T-helper 1 cell (primary cell): Measurements from ENCODE around the gene RASSF8.

Experiments
- DNase-seq, 5 donors: peaks; one replicate each; pipeline ENCODE4 v3.0.0-alpha.2; 2012 to 2020

The RASSF8 gene

DNA sequence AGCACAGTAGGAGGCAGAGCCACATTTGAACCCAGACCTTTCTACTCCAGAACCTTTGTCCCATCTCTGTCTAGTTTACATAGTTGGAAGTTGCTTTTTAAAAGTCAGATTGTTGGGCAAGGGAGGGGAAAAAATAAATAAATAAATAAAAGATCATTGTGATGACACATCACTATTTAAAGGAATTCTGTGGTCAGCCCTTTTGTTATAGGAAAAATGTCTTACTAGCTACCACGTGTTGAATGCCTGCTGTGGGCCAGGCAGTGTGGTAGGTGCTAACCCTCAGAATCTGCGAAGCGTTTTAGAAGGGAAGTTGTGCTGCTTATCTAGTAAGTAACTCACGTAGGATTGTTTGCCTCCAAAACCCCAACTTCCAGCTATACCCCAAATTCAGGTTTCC, 104.1 kb downstream of the RASSF8 start:
- no peak for DNase-seq

DNA sequence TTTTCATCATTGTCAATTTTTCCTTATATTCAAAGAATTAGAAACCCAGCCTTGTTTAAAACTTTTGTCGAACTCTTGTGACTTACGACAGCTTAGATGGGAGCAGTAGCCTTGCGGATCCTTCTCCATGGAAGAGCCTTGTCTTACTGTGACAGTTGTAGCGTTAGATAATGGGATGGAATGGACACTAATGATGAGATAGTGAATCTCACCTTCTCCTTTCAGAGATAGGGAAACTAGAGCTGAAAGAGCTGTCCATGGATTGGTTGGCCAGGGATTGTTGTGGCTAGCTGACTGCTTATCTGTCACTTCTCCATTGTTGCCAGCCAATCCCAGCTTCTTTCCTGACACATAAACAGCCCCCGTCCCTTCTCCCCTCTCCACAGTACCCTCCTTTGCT, 107.0 kb downstream of the RASSF8 start:
- no peak for DNase-seq

DNA sequence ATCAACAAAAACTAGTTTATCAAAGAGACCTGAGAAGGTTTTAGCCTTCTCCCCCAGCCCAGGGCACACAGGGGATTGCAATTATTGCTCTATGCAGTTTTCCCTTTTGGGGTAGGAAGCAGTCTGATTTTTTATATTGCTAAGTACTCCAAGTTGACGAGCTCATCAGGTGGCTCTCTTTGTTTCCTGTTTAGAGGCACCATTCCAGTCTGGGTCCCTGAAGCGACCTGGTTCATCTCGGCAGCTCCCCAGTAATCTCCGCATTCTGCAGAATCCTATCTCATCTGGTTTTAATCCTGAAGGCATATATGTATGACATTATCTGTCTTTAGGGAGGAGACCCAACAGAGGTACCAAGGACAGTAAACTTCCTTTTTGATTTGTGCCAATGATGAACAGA, 110.0 kb downstream of the RASSF8 start:
- DNase-seq = no peak

DNA sequence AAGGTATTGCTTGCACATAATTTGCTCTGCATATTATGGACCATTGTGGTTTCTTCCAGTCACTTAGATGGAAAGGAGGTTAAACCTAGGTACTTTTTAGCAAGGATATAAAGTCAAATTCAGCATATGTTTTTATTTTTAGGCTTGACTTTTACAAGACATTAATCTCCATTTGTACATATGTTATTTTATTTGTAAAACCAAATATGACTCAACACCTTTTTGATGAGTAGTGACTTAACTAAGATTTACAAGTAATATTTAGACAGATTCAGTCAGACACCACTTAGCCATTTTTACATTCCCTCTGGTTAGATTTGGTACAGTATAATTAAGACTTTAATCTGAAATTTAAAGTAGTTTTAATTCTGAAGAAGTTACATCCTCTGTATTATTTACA, 111.3 kb downstream of the RASSF8 start:
- no peak for DNase-seq

DNA sequence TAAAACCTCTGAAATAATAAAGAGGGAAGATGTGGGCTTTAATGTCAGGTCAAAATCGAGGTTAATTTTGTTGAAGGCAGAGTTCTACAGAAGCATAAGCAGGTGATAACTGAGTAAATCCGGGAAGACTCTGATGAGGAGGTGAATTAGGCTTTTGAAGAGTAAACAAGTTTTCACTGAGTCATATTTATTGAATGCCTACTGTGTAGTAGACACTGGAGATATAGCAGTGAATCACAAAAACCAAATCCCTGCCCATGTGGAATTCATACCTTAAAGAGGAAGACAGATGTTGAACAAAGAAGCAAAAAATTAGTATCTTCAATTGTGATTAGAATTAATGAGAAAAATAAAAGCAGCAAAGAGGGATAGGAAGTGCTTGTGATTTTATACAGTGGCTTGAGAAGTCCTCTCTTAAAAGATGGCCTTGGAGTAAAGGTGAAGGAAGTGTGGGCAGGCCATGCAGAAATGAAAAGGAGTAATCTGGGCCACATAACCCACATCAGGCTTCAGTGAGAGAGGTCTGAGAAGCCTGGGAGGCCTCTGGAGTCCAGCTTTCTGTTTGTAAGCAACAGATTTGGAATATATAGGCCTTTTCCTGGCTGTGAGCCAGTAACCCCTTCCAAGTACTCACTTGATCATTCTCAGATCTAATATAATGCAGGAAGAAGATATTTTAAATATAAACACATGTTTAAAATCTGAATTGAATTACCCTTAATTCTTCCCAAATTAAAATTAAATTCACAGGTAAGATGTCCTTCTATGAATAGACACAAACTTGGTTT, 119.6 kb downstream of the RASSF8 start:
- DNase-seq = no peak

DNA sequence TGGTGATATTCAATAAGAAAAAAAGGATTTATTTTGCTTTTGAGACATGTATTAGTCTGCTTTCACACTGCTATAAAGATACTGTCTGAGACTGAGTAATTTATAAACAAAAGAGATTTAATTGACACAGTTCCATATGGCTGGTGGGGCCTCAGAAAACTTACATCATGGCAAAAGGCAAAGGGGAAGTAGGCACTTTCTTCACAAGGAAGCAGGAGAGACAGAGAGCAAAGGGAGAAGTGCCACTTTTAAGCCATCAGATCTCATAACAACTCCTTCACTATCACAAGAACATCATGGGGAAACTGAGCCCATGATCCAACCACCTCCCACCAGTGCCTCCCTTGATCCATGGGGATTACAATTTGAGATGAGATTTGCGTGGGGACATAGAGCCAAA, 122.4 kb downstream of the RASSF8 start:
- no peak for DNase-seq

DNA sequence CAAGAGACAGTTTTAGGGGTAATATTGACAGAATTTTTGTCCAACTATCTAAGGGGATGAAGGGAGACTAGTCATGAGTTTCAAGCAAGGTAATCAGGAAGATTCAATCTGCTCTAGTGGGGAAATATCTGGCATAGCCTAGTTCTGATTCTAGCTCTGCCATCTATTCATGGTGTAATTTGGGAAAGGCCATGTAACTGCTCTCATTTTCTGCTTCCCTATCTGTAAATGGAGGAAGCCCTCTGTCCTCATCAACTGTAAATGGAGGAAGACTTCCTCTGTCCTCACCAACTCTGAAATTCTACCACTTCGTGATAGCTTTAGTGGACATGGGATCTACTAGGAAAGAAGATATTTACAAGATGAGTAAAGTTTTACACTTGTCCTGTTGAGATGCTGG, 128.5 kb downstream of the RASSF8 start:
- no peak for DNase-seq

DNA sequence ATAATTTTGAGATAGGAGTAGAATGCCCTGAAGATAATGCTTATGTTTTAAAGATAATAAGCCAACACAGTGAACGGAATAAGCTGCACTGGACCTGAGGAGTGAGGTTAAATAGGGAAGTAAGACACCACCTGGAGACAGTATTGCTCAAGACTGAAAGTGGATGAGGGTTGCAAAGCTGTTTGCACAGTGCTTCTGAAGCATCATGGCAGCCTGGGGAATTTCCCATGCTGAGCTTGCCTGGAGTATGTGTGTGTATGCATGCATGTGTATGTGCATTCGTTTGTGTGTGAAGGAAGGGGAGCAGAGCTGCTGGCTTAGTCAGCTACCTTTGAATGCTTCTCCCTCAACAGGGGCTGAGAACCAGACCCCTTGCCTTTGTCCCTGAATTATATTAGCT, 130.5 kb downstream of the RASSF8 start:
- no peak for DNase-seq

DNA sequence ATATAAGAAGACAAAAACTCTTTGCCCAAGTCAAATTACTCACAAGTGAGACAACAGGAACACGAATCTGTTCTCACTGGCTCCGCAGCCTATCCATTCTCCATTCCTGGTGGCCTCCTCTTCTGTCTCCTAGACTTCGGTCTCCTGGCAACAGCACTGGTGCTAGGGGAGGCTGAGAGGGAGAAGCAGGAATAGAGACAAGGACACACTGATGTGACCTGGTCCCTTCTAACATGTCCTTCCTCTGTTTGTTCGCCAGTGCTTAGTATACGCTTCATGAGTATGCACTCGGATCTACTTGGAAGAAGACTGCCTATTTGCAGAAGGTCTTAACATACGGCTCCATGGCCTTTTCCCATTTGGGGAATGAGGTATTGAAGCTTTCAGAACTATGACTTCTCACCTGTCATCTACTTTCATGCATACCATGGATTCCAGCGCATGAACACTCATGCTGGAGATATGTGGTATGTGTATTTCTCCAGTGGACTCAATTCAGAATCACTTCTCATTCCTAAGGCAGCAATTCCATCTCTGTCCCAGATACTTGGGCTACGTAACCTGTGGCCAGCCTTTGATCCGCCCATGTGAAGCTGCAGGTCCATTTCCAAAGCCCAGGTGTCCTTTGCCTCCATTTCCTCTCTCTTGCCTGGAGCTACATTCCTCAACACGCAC, 132.5 kb downstream of the RASSF8 start:
- no peak for DNase-seq

DNA sequence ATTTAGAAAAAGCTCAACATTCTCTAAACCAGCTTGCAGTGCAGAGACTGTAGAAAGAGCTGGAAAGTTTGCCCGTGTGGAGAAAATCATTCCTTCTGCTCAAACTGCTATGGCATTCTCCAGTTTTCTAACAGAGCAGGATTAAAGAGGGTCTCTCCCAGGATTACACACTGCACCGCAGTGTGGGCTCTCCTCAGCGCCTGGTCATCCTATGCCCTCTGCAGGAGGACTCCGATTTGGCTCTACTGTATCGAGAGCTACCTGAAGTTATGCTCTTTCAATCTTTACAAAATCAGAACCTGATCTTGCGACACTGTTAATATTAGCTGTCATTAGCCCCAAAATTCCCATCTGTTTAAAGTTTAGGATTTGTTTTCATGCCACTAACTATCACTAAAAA, 133.3 kb downstream of the RASSF8 start:
- DNase-seq = no peak

DNA sequence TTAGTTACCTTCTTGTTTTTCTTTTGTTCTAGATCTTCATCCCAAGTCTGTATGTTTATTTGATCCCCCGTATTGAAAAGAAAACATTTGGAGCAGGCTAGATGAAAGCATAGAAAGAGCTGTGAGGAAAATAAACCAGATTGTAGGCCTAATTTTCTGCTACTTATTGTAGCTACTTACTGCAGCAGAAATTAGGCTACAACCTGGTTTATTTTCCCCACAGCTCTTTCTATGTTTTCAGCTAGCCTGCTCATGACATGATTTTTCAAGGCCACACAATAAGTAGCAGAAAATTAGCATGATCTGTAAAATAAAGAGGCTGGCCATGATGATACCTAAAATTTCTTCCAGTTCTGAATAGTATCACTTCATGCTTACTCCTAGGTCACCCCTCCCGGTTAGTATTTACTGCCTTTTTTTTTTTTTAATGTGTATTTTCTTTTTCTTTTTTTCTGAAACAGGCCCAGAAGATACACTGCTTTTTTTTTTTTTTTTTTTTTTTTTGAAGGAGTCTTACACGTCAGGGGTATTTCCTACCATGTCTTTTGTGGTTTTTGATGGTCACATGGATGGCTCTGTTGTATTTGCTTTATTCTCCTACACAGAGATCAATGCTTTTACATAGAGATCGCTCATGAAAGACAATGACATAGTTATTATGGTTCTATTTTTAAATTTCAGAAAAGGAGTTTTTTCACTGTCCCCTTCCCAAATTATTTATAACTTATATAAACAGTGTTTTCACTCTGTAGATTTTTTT, 134.0 kb downstream of the RASSF8 start:
- DNase-seq = no peak

DNA sequence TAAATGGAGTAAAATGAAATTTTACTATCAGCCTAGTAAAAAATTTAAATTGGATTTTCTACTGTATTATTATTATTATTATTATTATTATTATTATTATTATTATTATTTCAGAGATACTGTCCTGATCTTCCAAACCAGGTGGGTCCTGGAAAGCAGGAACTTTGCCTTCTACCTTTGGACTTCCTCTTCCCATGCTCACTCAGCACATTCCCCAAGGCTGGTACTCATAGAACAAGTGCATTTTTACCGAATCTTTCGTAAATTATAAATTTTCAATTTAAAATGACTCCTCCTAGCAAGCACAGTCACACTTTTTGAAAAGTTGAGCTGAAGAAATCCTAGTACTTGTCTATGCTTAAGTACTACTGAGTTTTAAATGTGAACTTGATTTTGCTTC, 136.7 kb downstream of the RASSF8 start:
- DNase-seq = no peak

DNA sequence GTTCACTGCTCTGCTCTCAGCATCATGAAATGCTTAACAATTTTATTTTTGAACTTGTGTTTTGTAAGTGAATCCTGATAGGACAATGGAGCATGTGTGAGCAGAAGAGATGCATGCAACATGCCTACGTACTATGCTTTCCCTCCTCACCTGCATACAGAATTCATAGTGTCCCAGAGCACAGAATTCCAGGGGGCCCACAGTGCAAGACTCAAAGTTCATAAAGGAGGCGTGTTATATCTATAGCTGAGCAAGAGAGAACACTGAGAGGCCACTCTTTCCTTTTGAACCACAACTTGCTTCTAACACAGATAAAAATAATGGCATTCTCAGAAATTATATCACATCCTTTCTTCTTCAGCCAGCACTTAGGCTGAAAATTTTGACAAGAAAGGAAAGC, 137.6 kb downstream of the RASSF8 start:
- no peak for DNase-seq

DNA sequence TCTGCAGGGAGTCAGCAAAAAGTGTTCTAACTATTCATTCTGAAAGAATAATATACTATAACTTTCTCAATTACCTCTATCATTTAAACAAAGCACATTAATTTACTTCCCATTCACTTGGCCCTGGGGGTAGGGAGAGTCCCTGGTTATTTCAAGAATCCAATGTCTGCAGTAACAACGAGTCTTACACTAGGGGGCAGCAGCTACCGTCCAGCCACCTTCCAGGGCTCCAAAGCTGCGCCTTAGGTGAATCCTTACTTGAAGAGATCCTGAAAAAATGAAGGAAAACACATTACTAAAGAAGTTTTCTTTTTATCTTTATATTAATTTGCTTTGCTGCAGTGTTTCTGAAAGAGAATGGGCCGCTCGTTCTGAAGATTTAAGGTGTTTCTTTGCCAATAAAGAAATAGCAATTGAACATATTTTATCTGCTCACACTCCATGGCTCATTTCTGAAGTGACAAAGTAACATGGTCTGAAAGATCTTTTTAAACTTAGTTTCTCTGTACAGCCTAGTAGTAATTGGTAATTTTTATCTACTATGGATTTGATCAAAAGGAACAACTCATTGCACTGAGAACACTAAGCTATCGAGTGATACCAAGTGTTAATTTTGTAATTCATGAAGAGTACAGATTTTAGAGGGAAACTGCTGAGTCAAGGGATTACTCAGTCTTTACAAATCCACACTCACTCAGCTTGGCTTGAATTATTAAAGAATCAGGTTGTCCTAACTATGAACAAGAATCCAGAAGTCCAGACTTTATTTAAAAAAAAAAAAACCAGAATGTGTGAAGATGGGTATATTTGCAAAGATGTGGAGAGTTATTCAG, 138.8 kb downstream of the RASSF8 start:
- peak in 4 of 5 donors; percentile 19 to 43 (median 36) for DNase-seq

DNA sequence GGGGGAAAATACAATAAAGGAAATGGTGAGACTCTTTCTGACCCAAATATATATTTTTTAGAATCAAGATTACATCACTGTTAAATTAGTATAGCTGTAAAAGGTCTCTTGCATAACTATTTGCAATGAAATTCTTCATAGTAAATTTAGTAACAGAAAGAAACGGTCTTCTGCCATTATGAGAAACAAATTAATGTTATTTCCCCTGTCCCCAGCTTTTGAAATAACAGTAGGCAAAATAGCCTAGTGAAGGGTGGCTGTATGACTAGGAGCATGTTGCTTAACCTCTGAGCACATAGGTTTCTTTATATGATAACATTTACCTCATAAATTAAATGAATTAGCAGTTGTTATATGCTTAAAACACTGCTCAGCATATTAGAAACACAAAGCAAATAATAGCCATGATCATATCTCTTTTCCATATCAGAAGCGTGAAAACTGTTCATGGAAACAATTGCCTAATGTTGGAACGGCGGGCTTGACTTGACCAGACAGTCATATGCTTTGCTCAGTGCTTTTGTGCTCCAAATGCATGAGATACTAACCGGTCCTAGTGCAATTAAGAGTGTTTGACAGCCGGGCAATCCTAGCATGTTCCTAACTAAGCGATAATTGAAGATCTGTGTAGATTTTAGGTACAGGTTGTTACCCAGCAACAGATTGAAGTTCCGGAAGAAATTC, 142.3 kb downstream of the RASSF8 start:
- DNase-seq = no peak

DNA sequence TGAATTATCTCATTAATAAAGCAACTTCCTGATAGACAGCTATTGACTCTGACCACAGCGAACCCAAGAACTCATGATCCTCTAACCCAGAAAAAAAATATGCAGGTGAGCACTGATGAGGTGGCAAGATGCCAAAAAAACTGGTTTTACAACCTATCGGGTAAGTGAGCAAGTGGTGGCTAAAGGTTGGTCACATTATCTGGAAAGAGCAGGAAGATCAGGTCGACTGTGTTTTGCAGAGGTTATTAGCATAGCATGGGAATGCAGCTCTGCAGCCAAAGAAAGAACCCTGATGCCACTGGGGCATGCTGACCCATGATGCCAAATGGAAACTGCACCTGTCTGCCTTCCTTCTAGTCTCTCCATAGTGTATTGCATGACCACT, 142.9 kb downstream of the RASSF8 start:
- no peak for DNase-seq

DNA sequence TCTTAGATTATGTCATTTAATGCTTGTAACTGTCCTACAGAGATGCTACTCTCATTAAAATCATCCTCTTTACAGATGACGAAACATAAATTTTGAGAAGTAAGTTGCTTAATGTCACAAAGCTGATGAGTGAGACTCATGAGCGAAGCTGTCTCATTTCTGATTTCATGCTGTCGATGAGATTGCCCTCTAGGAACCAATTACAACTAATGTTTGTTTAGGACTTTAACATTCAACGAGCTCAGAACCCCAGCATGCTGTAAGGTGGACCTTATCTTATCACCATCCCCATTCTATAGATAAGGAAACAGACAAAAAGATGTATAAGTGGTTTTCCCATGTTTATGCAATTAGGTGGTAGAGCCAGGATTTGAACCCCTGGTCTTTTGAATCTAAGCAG, 143.3 kb downstream of the RASSF8 start:
- no peak for DNase-seq

DNA sequence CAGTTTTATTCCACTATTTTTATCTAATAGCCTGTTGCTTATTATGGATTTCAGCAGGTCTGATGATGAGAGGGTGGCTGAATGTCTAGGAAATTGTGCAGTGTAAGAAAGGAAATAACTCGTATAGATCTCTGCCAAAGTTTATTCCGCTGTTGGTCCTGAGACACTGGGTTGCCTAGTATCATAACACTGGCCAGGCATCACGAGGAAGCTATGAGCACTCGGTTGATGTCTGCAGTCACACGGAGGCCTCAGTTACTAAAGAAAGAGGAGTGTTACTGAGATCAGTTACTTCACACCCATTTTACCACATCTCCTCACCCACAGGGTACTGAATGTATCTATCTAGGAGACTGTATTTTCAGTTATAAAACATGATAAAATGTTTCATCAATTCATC, 144.5 kb downstream of the RASSF8 start:
- DNase-seq = no peak

DNA sequence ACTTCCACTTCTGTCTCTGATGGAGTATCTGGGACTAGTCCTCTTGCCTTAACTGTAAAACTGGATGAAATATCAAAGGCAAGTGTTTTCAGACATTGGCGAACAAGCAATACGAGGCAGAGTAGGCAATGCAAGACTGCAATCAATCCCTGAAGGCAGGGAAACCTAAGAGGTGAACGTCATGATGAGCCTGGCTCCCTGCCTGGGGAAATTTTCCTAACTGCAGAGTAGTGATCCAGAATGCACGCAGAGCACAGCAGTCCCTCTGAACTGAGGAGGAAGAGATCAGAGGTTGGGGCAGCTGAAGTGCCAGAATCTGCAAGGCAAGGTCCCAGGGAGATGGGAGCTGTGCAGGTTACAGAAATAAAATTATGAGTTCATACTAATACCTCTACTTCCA, 147.9 kb downstream of the RASSF8 start:
- DNase-seq = no peak

DNA sequence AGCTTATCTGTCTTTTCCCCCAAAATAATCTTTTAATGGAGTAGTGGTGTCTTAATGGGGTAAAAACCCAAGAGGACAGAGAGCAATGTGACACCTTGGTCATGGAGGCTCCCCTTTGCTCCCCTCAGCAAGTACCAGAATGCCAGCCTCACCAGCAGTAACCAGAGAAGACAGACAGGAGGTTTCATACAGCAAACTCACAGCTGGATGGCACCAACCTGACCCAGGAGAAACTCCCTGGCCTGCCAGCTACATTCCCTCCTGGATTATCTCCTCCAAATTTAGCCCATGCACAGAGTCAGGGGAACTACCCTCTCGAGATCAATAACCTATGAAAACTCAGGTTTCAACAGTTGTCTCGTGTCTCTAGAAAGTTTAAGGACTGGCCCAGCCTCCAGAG, 150.4 kb downstream of the RASSF8 start:
- no peak for DNase-seq

DNA sequence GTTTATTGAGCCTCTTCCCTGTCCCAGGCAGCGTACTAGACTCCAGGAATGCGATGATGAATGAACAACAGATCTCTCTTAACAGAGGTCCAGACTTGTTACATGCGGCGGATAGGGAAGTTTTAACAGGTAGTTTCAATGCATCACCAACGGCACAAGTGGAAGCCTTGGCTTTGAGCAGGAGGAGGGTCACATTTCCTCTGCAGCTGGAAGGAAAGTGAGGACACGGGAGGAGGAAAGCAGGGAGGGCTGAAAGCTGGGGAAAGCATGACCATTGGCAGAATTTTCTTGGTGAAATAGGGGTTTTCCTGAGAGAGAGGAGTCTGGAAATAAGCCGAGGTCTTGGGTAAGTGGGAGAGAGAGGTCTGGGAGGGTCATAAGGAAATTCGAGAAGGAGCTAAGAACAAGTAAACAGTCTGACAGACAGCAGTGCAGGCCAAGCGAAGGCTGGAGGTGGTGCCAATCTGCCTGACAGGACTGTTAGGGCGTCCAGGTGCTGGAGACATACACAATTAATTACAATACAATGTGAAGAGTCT, 150.9 kb downstream of the RASSF8 start:
- DNase-seq = no peak

DNA sequence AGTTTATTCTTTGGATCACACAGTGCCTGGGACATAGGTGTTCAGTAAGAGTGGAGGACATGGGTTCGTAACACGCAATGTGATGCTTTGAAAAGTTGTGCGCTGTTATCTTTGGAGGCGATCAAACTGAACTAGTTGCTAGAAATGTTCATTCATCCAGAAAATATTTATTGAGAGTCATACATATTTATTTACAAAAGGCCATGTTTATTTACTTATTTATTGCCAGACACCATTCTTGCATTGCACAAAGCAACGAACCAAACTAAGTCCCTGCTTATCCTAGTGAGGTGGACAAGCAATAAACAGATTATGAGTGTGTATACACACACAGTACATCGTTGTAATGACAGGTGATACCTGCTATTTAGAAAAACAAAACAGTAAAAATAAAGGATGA, 153.8 kb downstream of the RASSF8 start:
- DNase-seq = no peak
